DMS53 treated with DMSO at 0.1 percent for 48 hours (cell line): Measurements from ENCODE around the gene DCDC2.
A peak's percentile ranks its signal among the peaks of the same experiment; 100 is the strongest.
"Not testable (repeated sequence)": the region's sequence is repeated elsewhere in the genome, so short reads cannot be mapped to it uniquely, and the experiment has no call there.

Source experiments
- DNase-seq: peaks from one replicate; lab custom pipeline; 2025; ENCODE audit not compliant: unreplicated experiment; lab: John Stamatoyannopoulos, UW

Gene DCDC2

DNA sequence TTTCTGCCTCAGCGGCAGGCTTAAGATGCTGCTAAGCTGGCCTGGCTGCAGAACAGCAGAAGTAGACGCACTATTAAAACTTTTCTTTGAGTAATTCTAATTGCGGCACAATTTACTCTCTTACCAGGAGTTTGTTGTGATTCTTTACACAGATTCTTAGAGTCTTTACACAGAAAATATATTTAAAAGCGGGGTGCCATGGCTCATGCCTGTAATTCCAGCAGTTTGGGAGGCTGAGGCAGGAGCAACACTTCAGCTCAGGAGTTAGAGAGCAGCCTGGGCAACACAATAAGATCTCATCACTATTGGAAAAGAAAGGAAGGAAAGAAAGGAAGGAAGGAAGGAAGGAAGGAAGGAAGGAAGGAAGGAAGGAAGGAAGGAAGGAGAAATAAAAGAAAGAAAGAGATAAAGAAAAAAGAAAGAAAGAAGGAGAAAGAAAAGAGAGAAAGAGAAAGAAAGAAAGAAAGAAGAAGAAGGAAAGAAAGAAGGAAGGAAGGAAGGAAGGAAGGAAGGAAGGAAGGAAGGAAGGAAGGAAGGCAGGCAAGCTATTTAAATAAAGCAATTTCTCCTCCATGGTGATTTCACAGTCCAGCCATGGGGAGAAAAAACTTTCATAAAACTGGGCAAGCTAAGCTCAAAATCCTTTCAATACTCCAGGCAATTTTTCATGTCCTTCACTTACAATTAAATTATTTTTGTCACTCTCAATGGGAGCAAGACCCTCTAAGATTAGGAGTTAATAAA is 23.8 kb upstream of the DCDC2 start:
- no peak for DNase-seq

DNA sequence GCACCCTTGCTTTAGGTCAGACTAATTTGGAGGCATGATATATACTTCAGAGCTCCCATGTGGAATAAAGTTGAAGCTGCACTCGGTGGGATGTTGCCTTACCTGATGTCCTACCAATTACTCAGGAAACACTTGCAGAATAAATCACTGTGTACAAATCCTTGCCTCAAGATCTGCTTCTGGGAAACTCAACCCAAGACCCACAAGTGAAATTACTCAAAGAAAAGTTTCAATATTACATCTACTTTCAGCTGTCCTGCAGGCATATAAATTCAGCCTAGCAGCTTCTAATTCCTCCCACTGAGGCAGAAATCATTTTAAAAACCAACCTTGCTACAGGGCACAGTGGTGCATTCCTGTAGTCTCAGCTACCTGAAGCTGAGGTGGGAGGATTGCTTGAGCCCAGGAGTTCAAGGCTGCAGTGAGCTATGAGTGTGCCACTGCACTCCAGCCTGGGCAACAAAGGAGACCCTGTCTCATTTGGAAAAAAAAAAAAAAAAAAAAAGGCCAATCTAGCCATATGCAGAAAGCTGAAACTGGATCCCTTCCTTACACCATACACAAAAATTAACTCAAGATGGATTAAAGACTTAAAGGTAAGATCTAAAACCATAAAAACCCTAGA is 20.7 kb upstream of the DCDC2 start:
- no peak for DNase-seq

DNA sequence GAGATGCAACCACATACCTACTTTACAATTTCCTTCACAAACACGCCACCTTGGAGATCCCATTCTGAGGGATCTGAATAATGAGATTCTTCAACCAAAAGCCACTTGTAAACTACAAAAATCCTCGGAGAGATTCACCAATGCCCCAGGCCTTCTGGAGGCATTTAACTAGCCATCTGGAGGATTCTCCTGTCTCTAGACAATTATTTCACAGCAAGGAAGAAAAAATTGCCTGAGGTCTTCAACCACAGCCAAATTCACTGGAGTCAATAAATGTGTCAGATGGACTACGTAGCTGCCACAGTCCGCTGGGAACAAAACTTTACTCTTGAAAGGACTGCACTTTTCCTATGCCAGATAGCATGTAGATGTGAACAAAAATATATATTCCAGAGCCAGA is 19.0 kb upstream of the DCDC2 start:
- DNase-seq = no peak

DNA sequence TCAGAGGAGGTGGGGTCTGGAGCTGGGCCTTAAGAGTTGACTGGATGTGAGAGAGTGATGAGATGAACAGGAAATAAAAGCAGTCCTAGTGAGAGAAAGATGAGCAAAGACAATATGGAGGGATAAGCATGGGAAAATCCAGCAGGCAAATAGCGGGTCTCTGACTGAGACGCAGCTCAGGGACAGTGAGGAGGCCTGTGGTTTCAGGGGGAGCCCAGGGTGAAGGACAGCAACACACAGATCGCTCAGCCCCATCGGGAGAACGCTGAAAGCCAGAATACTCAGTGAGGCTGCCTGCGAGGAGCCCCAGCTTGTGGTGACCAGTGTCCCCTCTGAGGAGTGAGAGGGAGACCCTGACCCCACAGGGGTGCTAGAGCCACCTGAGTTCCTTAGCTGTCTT is 16.8 kb upstream of the DCDC2 start:
- no peak for DNase-seq

DNA sequence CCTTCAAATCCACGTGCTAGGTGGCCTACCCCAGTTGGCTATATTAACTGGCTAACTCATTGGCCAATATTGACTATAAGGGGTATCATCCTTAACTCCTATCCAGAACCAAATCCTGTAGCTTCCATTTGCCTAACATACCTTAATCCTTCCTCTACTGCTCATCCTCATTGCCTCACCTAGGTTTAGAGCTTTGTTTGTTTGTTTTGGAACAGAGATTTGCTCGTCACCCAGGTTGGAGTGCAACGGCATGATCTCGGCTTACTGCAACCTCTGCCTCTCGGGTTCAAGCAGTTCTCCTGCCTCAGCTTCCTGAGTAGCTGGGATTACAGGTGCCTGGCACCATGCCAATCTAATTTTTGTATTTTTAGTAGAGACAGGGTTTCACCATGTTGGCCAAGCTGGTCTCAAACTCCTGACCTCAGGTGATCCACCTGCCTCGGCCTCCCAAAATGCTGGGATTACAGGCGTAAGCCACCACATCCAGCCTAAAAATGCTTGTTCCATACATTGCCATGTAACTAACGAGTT is 7.3 kb upstream of the DCDC2 start:
- not testable (repeated sequence) for DNase-seq

DNA sequence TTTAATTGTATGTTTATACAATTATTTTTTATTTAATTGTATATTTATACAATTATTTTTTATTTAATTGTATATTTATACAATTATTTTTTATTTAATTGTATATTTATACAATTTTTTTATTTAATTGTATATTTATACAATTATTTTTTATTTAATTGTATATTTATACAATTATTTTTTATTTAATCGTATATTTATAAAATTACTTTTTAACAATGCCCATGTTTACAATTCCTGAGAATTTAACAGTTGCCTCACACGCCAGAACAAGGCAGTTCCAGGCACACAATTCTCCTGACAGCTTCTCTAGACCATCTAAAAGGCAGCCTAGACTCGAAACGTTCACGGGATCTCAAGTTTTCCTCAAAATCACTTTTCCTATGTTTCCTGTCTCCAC is 4.5 kb upstream of the DCDC2 start:
- DNase-seq = not testable (repeated sequence)

DNA sequence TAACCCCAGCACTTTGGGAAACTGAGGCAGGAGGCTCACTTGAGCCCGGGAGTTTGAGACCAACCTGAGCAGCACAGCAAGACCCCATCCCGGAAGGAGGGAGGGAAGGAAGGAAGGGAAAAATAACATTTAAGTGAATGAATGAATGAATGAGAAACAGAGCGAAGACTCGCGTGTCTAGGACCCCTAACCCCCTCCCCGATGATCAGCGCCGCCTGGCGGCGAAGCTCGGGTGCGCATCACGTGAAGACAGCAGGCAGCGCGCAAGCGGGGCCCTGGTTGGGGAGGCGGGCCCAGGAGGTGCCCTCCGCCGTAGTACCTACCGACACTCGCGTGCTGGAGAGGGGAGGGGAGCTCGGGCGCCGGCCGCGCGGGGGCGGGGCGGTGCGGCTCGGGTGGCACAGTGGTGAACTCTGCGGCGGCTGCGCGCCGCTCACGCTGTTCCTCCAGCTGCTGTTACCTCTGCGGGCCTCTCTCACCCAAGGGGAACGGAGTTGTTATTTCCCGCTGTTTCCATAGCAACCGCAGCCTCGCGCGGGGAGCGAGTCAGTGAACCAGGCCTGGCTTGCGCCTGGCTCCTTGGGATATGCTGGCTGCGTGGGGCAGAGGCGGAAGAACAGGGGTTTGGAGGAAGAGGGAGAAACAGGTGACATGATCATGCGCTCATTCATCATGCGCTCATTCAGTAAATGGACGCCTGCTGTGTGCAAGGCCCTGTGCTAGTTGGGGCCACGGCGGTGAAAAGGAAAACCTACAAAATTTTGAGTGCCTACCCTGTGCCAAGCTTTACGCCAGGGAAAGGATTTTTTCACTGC is 2.0 kb upstream of the DCDC2 start:
- DNase-seq = peak; percentile 98

- peak; percentile 32 for DNase-seq
Measured at GRCh38 chr6:24358219-24358821, 461 bp upstream of the DCDC2 start.

DNA sequence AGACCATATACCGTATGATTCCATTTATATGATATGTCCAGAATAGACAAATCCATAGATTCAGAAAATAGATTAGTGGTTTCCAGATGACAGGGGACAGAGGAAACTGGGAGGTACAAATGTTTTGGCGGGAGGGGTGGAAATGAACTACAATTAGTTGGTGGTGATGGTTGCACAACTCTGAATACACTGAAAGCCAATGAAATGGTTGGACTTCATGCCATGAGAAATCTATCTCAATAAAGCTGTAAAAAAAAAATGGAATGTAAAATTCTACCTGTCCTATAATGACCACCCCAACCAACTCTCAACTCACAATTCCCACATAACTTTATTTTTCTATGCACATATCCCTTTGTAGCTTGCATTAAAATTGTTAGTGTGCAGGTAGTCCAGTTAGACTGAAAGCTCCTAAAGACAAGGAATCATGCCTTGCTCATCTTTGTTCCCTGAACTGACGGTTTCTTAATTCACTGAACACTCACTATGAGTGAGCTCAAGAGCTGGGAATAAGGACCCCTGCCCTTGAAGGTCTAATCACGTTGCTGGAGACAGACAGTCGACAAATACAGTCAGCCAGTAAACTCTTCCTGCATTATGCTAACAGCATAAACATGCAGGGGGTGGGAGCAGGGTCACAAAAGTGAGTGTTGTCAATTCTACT is 1.4 kb downstream of the DCDC2 start:
- no peak for DNase-seq

DNA sequence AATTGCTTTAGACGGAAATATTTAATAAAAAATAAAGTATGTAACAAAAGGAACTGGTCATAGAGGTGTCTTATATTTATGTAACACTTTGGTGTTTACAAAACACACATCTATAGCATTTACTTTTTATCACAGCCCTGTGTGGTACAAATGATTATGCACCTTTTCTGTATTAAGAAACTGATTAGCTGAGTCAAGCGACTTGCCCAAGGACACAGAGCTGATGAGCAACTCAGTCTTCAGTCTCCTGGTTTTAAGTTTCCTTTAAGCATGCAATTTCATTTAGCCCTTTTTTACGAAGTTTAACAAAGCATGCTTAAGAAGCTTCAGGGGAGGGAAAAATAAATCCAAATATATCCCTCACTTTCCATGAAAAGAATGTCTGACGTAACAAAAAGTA is 2.5 kb downstream of the DCDC2 start:
- no peak for DNase-seq

- no peak for DNase-seq
Measured at GRCh38 chr6:24353861-24354260, 4.0 kb downstream of the DCDC2 start.

GRCh38 chr6:24352434-24352833 is 5.4 kb downstream of the DCDC2 start:
- no peak for DNase-seq

GRCh38 chr6:24344976-24345375 is 12.9 kb downstream of the DCDC2 start:
- DNase-seq = no peak

- no peak for DNase-seq
Measured at GRCh38 chr6:24340998-24341938, 16.6 kb downstream of the DCDC2 start.

DNA sequence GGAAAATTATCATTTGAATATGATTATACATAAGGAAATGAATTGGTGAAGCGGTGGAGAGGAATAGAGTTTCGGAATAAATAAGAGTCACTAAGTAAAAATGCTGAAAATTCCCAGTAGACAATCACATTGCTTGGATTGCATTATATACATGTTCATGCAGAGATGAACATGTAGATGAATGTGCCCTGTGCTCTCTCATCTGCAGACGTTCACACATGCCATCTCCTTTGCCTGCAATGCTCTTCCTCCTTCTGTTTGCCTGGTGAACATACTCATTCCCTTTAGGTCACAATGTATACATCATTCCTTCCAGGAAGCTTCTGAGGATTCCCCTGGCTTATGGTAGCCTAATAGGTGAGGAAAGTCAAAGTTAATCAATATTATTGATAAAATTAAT is 17.9 kb downstream of the DCDC2 start:
- DNase-seq = no peak

- DNase-seq = no peak
Measured at GRCh38 chr6:24334285-24334684, 23.6 kb downstream of the DCDC2 start.

DNA sequence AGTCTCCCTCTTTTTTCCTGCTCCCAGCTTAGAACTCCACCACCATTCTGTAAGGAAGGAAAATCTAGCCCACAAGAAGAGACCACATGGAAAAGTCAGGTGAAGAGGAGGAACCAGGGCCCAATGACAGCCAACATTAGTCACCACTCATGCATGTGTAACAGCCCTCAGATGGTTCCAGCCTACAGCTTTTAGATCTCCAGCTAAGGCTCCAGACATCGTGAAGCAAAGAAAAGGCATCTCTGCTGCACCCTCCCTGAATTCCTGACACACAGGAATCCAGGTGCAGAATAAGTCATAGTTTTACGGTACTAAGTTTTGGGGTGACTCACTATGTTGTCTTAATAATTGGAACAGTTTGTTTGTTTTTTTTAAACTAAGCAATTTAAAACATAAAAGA is 25.5 kb downstream of the DCDC2 start:
- DNase-seq = no peak

DNA sequence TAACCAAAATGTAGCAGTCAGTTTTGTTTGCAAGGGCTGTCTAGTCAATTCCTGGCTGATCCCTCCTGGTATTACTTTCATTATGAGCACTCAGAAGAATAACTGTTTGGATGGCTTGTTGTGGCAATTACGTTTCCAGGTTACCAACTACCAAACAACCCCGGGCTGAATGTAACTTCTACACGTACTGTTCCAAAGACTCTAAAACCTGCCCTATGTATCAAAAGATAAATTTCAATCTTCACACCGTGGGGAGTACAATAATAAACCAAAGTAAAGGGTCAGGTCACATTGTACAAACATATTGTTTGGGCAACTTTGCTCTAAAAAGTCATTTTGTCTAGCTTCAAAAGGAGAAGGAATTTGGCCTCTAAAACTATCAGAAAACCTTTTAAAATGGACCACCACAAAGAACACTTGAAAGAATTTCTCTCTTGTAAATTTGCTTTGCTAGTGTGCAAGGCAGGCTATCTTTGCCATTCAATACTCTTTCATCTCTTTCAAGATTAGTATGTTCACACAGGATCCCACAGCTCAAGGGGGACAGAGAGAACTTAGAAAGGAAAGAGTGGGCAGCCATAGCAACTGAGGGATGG is 27.6 kb downstream of the DCDC2 start:
- DNase-seq = no peak

GRCh38 chr6:24329451-24329850 is 28.4 kb downstream of the DCDC2 start:
- no peak for DNase-seq
